Spinal cord (tissue), 10 donors: Measurements from ENCODE around the gene DPH5. TPM values are rescaled to one million over a fixed set of nuclear protein-coding genes. Genes with fewer than 3 reads are reported as not detected.
"Not testable (repeated sequence)": the region's sequence is repeated elsewhere in the genome, so short reads cannot be mapped to it uniquely, and the experiment has no call there.

Source experiments
- DNase-seq, 6 donors: peaks; one replicate each; pipeline versions ENCODE4 v3.0.0 to v3.0.0-alpha.2; 2013 to 2015; ENCODE audit warnings: low spot score in 6 of 6, low read depth in 4 of 6
- H3K27ac ChIP-seq: one replicate; pipeline ENCODE4 v1.5.1; 2013; ENCODE audit warnings: low read depth, low read length, control low read depth
- H3K27me3 ChIP-seq: one replicate; pipeline ENCODE4 v1.6.1; 2013; ENCODE audit warnings: low read length; ENCODE audit not compliant: control insufficient read depth, insufficient read depth
- H3K36me3 ChIP-seq: one replicate; pipeline ENCODE4 v1.6.1; 2013; ENCODE audit warnings: low read length; ENCODE audit not compliant: control insufficient read depth, insufficient read depth
- H3K4me1 ChIP-seq: one replicate; pipeline ENCODE4 v1.6.1; 2013; ENCODE audit warnings: low read length; ENCODE audit not compliant: control insufficient read depth, insufficient read depth
- H3K4me3 ChIP-seq: one replicate; pipeline ENCODE4 v1.5.1; 2013; ENCODE audit warnings: low read depth, low read length, control low read depth
- H3K9me3 ChIP-seq: one replicate; pipeline ENCODE4 v1.6.1; 2013; ENCODE audit warnings: low read length; ENCODE audit not compliant: control insufficient read depth, insufficient read depth
- WGBS: methylation state at CpG from one replicate; pipeline ENCODE4 v1.1.5; 2013; ENCODE audit warnings: missing lambda C conversion rate; ENCODE audit not compliant: insufficient coverage; 5-methylcytosine and 5-hydroxymethylcytosine counted together
- long read RNA-seq, 4 donors: transcript quantifications; one replicate each; lab custom pipeline, GENCODE V29; 2026
- polyA plus RNA-seq, 2 donors: library from polyadenylated mRNA; unstranded; fragments of 120-200 nt; gene quantifications; one replicate each; pipeline ENCODE4 v1.2.1, GENCODE V29; 2013; ENCODE audit not compliant: insufficient read length in 2 of 2
- total RNA-seq, 2 donors: library from RNA; depleted of rRNA in 1 of 2; stranded (reverse); fragments of 120-200 nt in 1 of 2; fragments of >200 nt in 1 of 2; gene quantifications; one replicate each; pipeline versions ENCODE4 v1.2.3 to v1.2.4, GENCODE V29; 2013 to 2014
- donor health status: healthy.

DPH5 gene
- total RNA-seq, result 10 to 100 TPM; 28.6 to 35.0 TPM
- 10 to 100 TPM; 34.1 to 34.9 TPM for polyA plus RNA-seq
- long read RNA-seq, donor 1, transcript DPH5-203 (8 exons, 1,316 nt), result major isoform, 7 of 10 reads
- long read RNA-seq, donor 1, partial matches to known transcripts, result 0 of 10 reads
- long read RNA-seq, donor 1, other reads (novel, unspliced or antisense), result 0 of 10 reads
- long read RNA-seq, donor 2, partial matches to known transcripts, result 0 of 2 reads
- long read RNA-seq, donor 2, other reads (novel, unspliced or antisense), result 0 of 2 reads
- long read RNA-seq, donor 3, transcript DPH5-203 (8 exons, 1,316 nt), result major isoform, 5 of 6 reads
- long read RNA-seq, donor 3, partial matches to known transcripts, result 0 of 6 reads
- long read RNA-seq, donor 3, other reads (novel, unspliced or antisense), result 0 of 6 reads
- long read RNA-seq, donor 4, transcript DPH5-203 (8 exons, 1,316 nt), result major isoform, 17 of 30 reads
- long read RNA-seq, donor 4, partial matches to known transcripts, result 7 of 30 reads
- long read RNA-seq, donor 4, other reads (novel, unspliced or antisense), result 0 of 30 reads

DNA sequence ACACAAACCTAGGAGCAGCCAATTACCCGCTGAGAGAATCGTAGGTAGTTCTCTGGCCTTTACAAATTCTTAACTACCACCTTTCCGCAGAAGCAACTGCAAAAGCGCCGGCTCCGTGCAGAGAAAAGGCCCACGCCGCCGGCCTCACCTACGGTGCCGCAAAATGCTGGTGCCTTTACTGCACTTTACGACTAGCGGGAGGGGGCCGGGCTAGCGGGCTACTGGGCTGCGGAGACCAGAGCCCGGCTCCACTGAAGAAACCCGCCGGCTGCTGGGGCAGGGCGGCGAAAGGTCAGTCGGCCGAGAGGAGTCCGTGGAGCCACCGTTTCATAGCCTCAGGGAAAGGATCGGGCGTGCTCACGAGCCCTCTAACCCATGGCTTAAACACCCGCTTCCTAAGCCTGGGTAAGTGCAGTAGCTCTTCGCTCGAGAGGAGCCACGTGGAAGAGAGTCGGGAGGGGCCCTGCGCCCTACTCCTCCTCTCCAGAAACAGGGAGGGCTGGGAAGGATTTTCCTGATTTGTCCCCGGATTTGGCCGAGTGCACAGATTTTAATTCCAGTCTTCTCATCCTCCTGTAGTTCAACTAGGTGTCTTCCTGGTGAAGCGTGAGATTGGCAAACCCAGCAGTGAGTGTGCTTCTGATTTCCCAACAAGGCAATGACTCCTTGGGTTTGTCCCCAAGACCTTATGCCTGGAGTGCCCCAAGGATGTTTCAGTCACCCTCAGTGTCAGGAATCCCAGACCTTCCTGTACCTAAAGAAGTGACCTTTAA is at the start of gene DPH5:
TSS of gene DPH5 (minus strand) at position 128 of the 773 bp plus-strand sequence. CDS start 341 bp downstream, outside the sequence.
- no peaks in the 10 kb centered on the region for H3K4me1 ChIP-seq
- under 1% methylated on average over 27 of the region's 37 CpGs for WGBS

GRCh38 chr1:101073836-101074235 is 48.3 kb upstream of the DPH5 start:
- Histone ChIP-seq H3K36me3 (no peaks in the 10 kb centered on the region), H3K4me3 (no peak overlapping the region), H3K27ac (no peak overlapping the region), H3K9me3 (no peaks in the 10 kb centered on the region), H3K4me1 (no peaks in the 10 kb centered on the region), H3K27me3 (no peaks in the 10 kb centered on the region)
- WGBS, result no CpG with 5 or more reads among the region's 2 CpGs
- no peak for DNase-seq

More for the DNA sequence above, at the start of gene DPH5:
- H3K27me3 ChIP-seq, result no peaks in the 10 kb centered on the region
- H3K36me3 ChIP-seq, result peaks cover 3% of the 10 kb centered on the region
- H3K27ac ChIP-seq, result peak within 1 kb of the TSS; percentile 82
- H3K4me3 ChIP-seq, result peak within 1 kb of the TSS; percentile 85
- H3K9me3 ChIP-seq, result no peaks in the 10 kb centered on the region
- peak; percentile 76 to 97 (median 88) for DNase-seq

- no CpG with 5 or more reads among the region's 1 CpG for WGBS
- no peak overlapping the region for H3K27ac ChIP-seq
- H3K9me3 ChIP-seq, result no peaks in the 10 kb centered on the region
- no peaks in the 10 kb centered on the region for H3K27me3 ChIP-seq
- no peaks in the 10 kb centered on the region for H3K4me1 ChIP-seq
- H3K36me3 ChIP-seq, result no peaks in the 10 kb centered on the region
- H3K4me3 ChIP-seq, result no peak overlapping the region
- DNase-seq, result peak in 1 of 6 donors; percentile 13
Observed at GRCh38 chr1:101071470-101071891, 45.9 kb upstream of the DPH5 start.

DNA sequence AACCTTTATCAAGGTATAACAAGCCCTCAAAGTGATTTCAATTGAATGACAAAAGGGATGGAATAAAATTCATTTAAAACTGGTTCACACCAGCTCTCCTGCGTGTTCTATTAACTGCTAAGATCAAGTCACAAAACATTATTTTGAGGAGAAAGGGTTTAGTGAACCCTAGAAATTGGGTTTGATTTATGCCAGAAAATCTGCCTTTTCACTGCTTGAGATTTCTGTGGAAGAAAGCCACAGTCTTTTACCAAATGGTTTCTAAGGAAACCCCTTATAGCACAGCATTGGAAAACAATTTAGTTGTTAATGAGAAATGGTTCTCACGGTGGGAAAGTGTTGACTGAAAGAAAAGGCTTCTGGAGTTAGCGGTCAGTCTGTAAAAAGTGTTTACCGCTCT is 43.6 kb upstream of the DPH5 start:
- no CpG with 5 or more reads among the region's 4 CpGs for WGBS
- no peak overlapping the region for H3K4me3 ChIP-seq
- no peaks in the 10 kb centered on the region for H3K4me1 ChIP-seq
- no peaks in the 10 kb centered on the region for H3K36me3 ChIP-seq
- no peaks in the 10 kb centered on the region for H3K27me3 ChIP-seq
- H3K9me3 ChIP-seq, result no peaks in the 10 kb centered on the region
- no peak overlapping the region for H3K27ac ChIP-seq
- DNase-seq, result peak in 3 of 6 donors; percentile 23 to 80 (median 75)

DNA sequence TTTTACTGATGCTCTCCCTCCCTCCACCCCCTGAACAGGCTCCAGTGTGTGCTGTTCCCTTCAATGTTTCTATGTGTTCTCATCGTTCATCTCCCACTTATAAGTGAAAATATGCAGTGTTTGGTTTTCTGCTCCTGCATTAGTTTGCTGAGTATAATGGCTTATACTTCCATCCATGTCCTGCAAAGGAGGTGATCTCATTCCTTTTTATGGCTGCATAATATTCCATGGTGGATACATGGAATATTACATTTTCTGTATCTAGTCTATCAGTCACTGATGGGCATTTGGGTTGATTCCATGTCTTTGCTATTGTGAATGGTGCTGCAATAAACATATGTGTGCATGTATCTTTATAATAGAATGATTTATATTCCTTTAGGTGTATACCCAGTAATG is 41.4 kb upstream of the DPH5 start:
- not testable (repeated sequence) for H3K27me3 ChIP-seq, H3K36me3 ChIP-seq, DNase-seq, H3K4me3 ChIP-seq, H3K27ac ChIP-seq, H3K4me1 ChIP-seq, H3K9me3 ChIP-seq
- no CpG with 5 or more reads among the region's 1 CpG for WGBS

GRCh38 chr1:101066260-101066936 is 40.8 kb upstream of the DPH5 start:
- no peak overlapping the region for H3K27ac ChIP-seq
- H3K9me3 ChIP-seq, result no peaks in the 10 kb centered on the region
- no peak overlapping the region for H3K4me3 ChIP-seq
- H3K4me1 ChIP-seq, result no peaks in the 10 kb centered on the region
- H3K36me3 ChIP-seq, result no peaks in the 10 kb centered on the region
- DNase-seq, result no peak
- H3K27me3 ChIP-seq, result no peaks in the 10 kb centered on the region

- WGBS, result no CpG with 5 or more reads among the region's 1 CpG
Observed at GRCh38 chr1:101065575-101065974, 40.0 kb upstream of the DPH5 start.

GRCh38 chr1:101064697-101065096 is 39.1 kb upstream of the DPH5 start:
- WGBS, result 69% methylated on average over 1 of the region's 2 CpGs
- no peaks in the 10 kb centered on the region for H3K36me3 ChIP-seq
- no peak overlapping the region for H3K4me3 ChIP-seq
- H3K27me3 ChIP-seq, result no peaks in the 10 kb centered on the region
- no peak for DNase-seq
- H3K9me3 ChIP-seq, result no peaks in the 10 kb centered on the region
- H3K27ac ChIP-seq, result no peak overlapping the region
- no peaks in the 10 kb centered on the region for H3K4me1 ChIP-seq

More at GRCh38 chr1:101065575-101065974, 40.0 kb upstream of the DPH5 start:
- no peaks in the 10 kb centered on the region for H3K9me3 ChIP-seq
- no peaks in the 10 kb centered on the region for H3K36me3 ChIP-seq
- no peaks in the 10 kb centered on the region for H3K27me3 ChIP-seq
- no peak overlapping the region for H3K4me3 ChIP-seq
- H3K27ac ChIP-seq, result peak overlapping the region; percentile 35
- H3K4me1 ChIP-seq, result no peaks in the 10 kb centered on the region
- DNase-seq, result peak in 1 of 6 donors; percentile 11

GRCh38 chr1:101060992-101061391 is 35.4 kb upstream of the DPH5 start:
- no peak for DNase-seq
- Histone ChIP-seq H3K4me3 (no peak overlapping the region), H3K27ac (no peak overlapping the region), H3K9me3 (no peaks in the 10 kb centered on the region), H3K27me3 (no peaks in the 10 kb centered on the region), H3K36me3 (no peaks in the 10 kb centered on the region), H3K4me1 (no peaks in the 10 kb centered on the region)
- WGBS, result no CpG with 5 or more reads among the region's 1 CpG
